Muscle of arm (tissue), 12 donors: ENCODE results near the gene CERK. TPM values are rescaled to one million over a fixed set of nuclear protein-coding genes. Genes with fewer than 3 reads are reported as not detected.
A peak's percentile ranks its signal among the peaks of the same experiment; 100 is the strongest.

ENCODE experiments used
- DNase-seq: peaks from one replicate; pipeline ENCODE4 v3.0.0-alpha.2; 2013
- polyA plus RNA-seq, 12 donors: library from polyadenylated mRNA; unstranded; fragments of 120-200 nt; gene quantifications; one replicate each; pipeline ENCODE4 v1.2.1, GENCODE V29; 2013; ENCODE audit not compliant: insufficient read length in 12 of 12

The CERK gene
- polyA plus RNA-seq, 12 donors = 18.1 to 33.1 (median 22.2) TPM; not detected in 1

GRCh38 chr22:46769191-46769675 lies 31.2 kb upstream of the CERK start:
- DNase-seq = no peak

GRCh38 chr22:46767249-46767985 lies 29.4 kb upstream of the CERK start:
- DNase-seq = no peak

DNA sequence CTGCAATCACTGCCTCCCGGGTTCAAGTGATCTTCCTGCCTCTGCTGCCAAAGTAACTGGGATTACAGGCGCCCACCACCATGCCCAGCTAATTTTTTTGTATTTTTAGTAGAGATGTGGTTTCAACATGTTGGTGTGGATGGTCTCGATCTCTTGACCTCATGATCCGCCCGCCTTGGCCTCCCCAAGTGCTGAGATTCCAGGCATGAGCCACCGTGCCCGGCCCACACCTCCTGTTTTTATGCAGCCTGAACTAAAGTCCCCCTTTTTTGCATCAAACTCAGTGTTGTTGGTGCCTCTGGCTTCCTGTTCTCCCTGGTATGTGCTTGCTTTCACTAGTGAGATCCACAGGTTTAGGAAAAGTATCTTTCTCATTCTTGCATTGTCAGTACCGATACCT lies 28.6 kb upstream of the CERK start:
- DNase-seq = no peak

GRCh38 chr22:46764779-46765485 lies 26.9 kb upstream of the CERK start:
- no peak for DNase-seq

DNA sequence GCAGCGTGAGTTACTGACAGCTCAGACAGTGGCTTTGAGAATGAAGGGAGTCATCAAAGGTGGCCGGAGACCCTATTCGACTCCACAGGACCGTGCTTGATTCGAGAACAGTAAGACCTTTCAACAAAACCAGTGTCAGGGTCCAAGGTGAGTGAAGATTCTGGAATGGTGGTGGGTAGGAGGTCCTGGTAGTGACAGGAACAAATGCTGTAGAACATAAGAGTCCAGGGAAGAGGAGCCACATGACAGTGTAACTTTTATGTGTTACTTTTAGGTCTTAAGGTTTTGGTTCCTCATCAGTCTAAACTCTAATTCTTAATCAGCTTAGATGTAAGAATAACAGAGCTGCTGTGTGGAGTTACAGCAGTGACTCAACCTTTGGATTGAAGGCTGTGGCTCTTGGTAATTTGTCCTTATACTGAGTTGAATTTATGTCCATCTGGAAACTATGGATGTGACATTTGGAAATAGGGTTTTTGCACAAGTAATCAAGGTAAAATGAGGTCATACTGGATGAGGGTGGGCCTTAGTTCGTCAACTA lies 26.2 kb upstream of the CERK start:
- no peak for DNase-seq

DNA sequence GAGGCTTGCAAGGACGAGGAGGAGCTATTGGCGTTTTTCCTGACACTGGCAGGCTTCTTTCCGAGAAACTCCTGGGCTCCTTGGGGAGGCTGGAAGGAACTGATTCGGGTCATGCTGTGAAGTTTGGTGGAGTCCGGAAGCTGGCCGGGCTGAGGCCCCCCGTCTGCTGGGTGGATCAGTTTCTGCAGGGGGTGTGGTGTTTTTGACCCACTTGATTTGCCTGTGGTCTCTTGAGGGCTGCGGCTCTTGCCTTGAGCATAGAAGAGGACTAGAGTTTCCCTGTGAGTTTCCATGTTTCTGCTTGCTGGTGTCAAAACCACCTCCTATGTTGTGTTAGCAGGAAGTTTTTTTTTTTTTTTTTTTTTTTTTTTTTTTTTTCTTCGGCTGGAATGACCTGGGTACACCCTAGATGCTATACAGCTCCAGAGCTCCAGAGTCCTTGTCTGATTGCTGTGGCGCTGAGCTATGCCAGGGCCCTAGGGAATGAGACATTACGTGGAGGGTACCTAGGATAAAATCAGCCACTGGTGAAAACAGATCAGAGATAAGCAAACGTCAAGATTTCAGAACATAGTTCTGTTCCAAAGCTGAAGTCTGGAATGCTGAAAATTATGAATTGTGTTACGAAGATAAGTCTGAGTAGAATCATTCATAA lies 25.1 kb upstream of the CERK start:
- DNase-seq = no peak

DNA sequence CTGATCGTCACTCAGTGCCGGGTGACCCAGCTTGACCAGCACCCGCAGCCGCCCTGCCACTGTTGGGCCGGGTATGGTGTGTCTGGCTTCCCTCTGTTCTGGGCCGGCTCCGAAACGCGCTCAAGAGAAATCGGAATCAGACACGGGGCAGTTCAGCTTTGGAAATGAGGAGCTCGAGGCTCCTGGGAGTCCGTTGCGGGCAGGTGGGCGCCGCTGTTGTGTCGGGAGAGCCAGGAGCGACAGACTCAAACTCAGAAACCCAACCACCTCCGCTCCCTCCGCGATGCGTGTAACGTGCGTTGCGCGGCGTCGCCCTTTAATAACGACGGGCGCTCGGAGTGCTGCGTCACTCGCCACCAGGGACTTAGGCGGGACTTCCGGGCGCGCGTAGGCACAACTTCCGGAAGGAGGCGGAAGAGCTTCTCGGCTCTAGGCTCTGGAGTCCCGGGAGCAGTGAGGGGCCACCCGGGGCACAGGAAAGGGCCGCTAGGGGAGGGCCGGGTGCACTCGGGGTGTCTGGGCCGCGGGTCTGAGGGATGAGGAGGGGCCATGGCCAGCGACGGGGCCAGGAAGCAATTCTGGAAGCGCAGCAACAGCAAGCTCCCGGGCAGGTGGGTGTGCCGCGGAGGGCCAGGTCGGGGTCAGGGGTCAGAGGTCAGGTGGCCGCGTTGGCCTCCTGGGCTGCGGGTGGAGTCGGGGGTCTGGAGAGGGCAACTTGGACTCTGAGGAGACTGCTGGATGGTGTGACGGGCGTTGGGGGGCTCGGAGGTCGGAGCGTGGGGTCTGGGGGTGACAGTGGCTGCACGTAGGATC lies 24.4 kb upstream of the CERK start, which contains the start of gene TBC1D22A:
Gene TBC1D22A (plus strand): TSS at position 413 of the 813 bp plus-strand sequence. CDS start 137 bp downstream, at position 550.
- DNase-seq = peak; percentile 96

DNA sequence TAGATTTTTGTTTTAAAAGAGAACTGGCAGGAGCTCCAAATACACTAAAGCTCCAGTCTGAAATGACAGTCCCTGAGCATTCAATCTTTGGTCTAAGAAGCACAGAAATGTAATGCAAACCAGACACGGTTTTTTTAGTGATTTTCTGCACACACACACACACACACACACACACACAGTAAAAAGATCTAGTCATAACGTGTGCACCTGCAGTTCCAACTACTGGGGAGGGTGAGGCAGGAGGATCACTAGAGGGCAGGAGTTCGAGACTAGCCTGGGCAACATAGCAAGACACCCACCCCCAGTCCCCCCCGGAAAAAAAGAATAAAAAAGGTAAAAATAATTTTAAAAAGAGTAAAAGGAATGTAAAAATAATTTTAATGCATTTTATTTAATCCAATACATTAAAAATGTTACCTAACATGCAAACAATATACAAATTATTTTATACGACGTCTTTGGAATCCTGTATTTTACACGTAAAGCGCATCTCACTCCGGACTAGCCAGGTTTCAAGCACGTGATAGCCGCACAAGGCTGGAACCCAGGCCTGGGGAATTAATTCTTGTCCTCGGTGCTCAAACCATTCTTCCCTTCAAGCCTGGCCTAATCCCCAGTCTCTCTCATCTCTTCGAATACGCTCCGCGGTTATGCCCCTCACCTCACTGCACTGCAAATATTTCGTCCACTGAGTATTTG lies 23.6 kb upstream of the CERK start:
- DNase-seq = no peak

DNA sequence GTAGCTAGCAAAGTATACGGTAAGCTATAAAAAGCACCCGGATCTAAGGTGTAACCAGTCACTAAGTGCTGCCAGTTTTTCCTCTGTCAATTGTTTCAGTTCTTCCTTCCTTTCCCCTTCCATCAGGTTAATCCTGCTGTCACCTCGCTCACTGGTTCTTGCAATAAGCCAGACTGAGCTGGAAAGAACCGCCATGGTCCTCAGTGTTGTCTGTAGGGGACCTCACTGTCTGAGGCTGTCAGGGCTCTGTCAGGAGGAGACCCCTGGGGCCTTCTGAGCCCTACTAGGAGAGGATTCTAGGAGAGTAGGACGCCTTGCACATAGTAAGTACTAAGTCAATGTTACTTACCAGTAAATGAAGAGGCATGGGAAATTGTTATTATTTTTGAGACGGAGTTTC lies 23.0 kb upstream of the CERK start:
- no peak for DNase-seq

- DNase-seq = no peak
Observed at GRCh38 chr22:46758867-46759290, 20.8 kb upstream of the CERK start.

- DNase-seq = no peak
Observed at GRCh38 chr22:46758121-46758520, 20.1 kb upstream of the CERK start.

DNA sequence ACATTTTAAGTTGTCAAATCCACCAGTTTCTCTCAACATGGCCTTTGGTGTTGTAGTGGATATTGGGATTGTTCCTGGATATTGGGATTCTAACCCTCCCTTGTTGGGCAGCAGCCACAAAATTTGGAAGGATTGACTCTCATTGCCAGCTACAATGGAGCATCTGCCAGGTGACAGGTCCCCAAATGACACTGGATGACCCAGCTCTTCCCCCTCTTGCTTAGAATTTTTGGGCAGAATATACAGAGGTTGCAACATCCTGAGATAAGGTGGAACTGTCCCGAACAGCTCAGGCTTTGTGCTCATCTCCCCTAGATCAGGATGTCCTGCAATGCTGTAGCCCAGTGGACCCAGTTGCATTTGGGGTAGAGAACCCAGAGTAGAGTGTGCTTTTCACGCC lies 19.1 kb upstream of the CERK start:
- DNase-seq = no peak

GRCh38 chr22:46756097-46756496 lies 18.0 kb upstream of the CERK start:
- DNase-seq = no peak

DNA sequence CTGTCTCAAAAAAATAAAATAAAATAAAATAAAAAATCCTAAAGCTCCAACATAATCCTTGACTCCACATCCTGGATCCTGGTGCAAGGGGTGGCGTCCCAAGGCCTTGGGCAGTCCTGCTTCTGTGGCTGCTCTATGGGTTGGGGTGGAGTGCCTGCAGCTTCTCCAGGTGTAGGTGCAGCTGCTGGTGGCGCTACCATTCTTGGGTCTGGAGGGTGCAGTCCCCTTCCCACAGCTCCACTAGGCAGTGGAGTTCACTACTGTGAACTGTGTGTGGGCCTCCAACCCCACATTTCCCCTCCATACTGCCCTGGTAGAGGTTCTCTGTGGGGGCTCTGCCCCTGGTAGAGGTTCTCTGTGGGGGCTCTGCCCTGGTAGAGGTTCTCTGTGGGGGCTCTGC lies 17.5 kb upstream of the CERK start:
- no peak for DNase-seq

DNA sequence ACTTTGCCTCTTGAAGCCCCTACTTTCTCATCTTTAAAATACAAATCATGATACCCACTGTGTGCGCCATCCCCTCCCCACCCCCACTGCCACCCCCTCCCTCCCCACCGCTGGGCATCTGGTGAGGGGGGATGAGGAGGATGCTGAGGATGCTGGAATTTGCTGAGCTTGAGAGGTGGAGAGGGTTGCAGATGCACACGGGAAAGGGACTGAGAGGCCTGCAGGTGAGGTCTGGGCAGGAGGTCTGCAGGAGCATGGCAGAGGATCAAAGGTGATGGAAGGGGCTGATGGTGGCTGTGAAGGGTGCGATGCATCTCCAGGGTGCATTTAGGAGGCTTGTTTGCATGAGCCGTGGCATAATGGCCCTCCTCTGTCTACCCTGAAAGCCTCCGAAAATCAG lies 16.8 kb upstream of the CERK start:
- no peak for DNase-seq

- DNase-seq = peak; percentile 67
Observed at GRCh38 chr22:46754110-46754799, 16.2 kb upstream of the CERK start.

DNA sequence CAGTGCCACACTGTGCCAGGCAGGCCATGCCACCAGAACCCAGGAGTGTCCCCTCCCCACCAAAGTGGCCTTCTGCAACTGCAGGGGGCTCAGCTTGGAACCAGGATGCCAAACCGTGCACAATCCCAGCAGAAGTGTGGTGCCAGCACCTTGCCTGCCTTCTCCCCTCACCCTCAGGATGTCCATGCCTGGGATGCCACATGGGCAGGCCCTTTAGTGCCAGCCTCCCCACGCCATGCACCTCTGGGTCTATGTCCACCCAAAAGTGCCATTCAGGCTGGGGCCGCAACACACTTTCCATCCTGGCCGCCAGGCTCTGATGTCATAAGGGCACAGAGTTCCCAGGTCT lies 15.7 kb upstream of the CERK start:
- DNase-seq = no peak

GRCh38 chr22:46753360-46753759 lies 15.3 kb upstream of the CERK start:
- DNase-seq = no peak

DNA sequence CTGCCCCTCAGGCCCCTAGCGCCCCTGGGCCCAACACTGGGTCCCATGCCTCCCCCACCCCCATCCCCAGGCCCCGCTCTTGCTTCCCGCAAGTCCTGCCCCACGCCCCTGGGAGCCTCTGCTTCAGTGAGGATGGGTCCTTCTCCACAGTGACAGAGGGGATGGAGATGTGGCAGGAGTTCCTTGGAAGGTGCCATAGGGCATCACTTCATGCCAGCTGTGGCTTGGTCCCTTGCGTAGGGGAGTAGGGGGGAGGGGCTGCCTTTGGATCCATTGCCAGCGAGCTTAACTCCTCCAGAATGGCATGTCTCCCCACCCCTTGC lies 14.9 kb upstream of the CERK start:
- DNase-seq = no peak

- no peak for DNase-seq
Observed at GRCh38 chr22:46752286-46752987, 14.4 kb upstream of the CERK start.
